Bone marrow (tissue), 2 donors: ENCODE data around the gene MECR.

ENCODE experiments used
- DNase-seq, 2 donors: peaks; one replicate each; lab custom pipeline; 2025; lab: John Stamatoyannopoulos, UW

Gene MECR

DNA sequence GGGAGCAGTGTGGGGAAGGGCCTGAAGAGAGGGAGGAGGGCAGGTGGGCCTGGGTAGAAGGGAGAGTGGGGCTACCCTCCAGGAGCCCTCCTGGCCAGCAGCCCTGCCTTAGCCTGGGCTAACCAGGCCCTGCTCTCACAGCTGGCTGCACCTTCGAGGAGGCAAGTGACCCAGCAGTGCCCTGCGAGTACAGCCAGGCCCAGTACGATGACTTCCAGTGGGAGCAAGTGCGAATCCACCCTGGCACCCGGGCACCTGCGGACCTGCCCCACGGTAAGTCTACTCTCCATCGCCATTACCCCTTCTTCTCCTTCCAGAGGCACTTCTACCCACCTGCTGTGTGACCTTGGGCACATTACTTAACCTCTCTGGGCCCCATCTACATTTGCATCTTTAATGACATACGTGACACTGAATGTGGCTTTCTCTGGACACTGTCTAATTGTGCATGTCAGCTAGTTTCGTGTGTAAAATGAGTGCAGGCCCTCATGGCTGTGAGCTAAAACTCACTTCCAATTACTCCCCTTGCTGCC lies 24.5 kb upstream of the MECR start:
- no peak for DNase-seq

- DNase-seq, result no peak
Observed at GRCh38 chr1:29254346-29254745, 23.6 kb upstream of the MECR start.

DNA sequence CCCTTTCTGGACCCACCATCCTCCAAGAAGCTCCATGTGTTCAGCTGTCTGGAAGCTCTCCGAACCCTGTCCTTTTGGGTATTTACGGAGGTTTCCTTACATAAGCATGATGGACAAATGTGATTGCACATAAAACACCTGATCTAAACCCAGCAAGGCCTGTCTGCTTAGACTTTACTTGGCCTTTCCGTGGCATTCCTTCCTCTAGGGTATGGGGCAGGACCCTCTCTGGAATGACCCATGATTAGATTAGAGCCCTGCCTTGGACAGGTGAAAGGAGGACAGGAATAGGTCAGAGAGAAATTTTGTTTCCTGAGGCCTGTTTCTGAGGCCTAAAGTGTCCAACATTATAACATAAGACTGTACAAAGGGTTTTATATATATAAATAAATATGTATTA lies 22.4 kb upstream of the MECR start:
- no peak for DNase-seq

- no peak for DNase-seq
Observed at GRCh38 chr1:29251164-29252124, 20.7 kb upstream of the MECR start.

DNA sequence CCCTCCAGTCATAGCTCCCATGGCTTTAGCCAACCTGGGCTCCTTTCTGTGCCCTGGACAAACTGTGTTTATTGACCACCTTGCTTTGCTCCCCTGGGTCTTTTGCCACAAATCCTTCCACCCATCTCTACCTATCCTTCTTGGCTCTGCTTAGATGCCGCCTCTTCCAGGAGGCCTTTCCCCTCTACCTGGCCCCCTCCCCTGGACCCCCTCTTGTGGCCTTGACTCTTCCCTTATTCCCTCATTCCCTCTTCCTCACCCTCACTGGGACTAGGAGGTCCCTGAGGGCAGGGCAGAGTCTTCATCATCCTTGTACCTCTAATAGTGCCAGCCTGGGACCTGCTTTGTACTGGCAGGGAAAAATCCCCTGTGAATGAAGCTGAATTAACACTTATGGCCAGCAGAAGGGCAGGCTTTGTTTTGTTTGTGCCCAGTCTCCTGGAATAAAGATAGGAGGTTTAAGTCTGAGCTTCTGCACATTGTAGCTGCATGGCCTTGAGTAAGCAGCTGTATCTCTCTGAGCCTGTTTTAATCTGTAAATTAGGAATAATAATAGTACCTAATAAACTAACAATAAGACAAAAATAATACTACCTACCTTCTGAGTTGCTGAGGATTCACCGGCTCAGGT lies 19.3 kb upstream of the MECR start:
- DNase-seq, result no peak

- DNase-seq, result no peak
Observed at GRCh38 chr1:29249170-29249691, 18.5 kb upstream of the MECR start.

- no peak for DNase-seq
Observed at GRCh38 chr1:29248409-29248808, 17.7 kb upstream of the MECR start.

DNA sequence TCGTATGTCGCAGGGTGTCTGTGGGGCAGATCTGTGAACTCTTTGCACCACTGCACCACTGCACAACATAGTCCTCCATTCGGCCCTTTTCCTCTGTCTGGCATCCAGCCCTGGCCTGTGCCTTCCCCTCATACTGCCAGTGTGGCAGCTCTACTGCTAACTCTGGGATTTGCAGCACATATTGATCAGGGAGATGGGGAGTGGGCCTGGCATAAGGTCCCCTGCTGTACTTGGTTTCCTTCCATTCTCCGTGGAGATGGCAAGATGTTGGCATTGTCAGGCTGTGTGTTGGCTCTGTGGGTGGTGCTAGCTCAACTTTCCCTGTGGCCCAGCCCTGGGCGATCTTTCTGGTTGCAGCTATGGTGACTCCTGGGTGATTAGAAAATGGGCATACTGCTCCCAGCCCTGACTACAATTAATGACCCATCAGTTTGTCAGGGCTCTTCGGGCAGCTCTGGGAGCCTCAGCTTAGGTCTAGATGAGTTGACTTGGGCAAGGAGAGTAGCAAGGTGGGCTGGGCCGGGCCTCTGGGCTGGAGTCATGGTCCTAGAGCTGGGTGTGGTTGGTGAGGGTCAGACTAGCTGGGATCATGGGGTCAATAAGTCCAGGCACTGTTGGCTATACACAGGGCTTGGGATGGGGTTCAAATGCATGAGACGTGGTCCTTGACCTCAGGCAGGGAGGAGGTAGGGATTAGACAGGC lies 17.0 kb upstream of the MECR start:
- no peak for DNase-seq

DNA sequence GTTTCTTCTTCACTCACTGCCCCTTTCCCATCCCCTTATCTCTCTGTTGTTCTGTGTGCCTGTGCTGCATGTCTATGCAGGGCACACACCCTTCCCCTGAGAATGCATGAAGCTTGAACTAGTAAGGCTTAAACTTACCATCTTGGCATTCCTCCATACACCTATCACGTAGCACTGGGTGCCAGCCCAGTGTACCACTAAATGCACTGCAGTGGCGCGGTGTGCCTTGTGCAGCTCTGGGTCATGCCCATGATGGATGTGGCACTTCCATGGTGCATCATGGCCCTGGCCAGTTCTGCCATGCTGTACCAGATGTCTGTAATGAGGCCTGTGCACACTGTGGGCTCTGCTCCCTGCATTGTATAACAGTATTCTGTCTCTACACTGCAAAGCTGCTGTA lies 16.3 kb upstream of the MECR start:
- no peak for DNase-seq

DNA sequence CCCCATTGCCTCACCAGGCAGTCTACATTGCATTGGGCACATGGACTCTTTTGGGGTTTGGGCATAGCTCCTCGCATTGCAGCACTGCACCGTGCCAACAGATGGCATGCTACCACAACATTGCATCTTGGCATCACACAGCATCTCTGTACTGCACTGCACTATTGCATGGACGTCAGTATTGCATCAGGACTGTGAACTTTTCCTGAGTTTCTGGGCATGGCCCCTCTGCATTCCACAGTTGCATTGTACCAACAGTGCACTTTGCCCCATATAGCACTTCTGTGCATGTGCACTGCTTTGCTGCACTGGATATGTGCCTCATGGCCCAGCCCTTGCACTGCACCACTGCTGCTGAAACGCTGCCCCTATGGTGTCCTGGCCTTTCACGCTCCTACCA lies 15.1 kb upstream of the MECR start:
- no peak for DNase-seq

DNA sequence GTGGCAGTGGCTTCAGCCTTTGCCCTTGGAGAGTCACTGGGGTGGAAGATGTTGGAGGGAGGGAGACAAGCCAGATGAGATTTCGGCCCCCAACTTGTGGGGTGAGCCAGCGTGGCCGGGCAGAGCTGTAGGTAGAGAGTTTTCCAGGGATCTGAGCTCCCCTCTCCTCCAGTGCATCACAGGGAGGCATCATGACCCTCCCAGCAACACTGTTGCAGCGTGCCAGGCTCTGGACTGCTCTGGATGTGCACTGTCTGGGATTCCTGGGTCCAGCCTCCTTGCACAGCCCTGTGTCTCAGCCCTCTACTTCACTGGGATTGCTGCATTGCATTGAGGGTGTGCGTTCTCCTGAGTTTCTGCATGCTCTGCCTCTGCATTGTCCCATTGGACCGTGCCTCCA lies 14.5 kb upstream of the MECR start:
- no peak for DNase-seq

DNA sequence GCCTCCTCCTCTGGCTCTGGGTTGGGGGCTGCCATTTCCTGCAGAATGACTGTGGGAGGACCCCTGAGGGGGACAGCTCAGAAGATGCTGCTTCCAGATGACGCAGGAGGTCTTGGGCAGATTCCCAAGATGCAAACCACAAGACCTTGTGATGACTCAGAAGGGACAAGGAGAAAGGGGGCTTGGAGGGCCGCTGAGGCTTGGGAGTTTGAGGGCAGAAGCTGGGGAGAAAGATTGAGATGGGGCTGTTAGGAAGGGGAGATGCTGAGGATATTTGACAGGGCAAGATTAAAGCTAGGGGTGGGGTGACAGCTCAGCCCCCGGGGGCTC lies 13.1 kb upstream of the MECR start:
- no peak for DNase-seq

DNA sequence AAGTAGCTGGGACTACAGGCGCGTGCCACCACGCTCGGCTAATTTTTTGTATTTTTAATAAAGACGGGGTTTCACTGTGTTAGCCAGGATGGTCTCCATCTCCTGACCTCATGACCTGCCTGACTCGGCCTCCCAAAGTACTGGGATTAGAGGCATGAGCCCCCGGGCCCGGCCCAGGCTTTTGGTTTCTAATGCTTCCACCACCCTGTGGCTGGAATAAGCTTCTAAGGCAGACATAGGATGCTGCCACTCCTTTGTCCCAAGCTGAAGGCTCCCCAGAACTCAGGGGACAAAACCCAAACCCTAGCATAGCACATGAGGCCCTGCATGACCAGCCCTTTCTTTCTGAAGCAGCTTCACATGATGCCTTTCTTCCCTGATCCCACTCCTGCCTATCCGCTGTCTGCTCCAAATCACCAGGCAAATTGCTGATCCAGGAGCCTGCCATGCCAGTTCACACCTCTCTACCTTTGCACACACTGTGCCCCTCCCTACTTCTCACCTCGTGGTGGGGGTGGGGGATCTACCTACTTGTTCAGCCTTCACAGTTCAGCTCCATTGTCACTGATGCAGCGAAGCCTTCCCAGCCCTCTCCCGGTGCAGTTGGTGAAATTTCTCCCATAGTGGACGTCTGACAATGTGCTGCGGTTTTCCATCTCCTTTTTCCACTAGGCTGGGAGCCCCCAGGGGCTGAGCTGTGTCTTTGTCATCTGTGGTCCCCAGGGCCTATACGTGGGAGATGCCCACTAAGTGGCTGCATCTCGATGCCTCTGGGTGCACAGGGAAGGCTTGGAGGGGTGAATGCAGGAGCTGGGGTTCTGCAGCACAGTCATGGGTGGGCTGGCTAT lies 12.5 kb upstream of the MECR start:
- DNase-seq, result no peak

GRCh38 chr1:29240986-29241385 lies 10.3 kb upstream of the MECR start:
- DNase-seq, result no peak

DNA sequence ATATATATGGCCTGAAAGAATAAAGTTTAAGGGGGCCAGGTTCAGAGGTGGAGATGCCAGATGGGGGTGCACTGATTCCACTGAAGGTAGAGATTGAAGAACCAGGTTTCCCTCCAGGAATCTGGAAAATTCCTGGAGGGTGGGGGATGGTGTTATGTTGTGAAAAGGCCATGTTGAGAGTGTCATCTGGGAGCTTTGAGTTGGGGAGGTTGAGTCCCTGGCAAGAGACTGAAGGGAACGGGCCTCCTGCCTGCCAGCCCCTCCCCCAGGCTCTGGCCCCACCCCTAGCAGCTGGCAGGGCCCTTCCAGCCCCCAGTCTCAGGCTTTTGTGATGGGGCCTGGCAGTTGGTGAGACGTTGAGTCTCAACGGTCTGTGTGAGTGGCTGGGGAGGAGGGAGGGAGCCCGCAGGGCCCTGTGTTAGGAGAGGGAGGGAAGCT lies 9.7 kb upstream of the MECR start:
- no peak for DNase-seq

DNA sequence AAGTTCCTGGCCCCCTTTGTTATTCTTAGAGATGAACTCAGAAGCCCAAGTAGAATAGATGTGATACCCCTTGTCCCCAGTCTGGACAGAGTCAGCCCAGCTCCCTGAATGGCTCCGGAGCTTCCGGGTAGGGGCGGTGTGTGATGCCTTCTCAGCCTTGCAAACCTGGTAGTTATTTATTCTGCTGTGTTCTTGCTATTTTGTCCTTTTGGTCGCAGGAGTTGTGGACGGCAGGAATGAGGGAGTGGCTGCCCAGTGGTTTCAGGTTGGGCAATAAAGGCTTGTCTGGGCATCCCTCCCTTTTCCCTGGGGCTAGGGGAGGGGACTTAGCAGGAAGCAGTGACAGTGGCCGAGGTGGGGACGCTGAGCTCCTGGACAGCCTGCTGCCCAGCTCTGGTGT lies 8.4 kb upstream of the MECR start:
- DNase-seq, result no peak

- DNase-seq, result no peak
Observed at GRCh38 chr1:29238620-29239002, 7.9 kb upstream of the MECR start.

DNA sequence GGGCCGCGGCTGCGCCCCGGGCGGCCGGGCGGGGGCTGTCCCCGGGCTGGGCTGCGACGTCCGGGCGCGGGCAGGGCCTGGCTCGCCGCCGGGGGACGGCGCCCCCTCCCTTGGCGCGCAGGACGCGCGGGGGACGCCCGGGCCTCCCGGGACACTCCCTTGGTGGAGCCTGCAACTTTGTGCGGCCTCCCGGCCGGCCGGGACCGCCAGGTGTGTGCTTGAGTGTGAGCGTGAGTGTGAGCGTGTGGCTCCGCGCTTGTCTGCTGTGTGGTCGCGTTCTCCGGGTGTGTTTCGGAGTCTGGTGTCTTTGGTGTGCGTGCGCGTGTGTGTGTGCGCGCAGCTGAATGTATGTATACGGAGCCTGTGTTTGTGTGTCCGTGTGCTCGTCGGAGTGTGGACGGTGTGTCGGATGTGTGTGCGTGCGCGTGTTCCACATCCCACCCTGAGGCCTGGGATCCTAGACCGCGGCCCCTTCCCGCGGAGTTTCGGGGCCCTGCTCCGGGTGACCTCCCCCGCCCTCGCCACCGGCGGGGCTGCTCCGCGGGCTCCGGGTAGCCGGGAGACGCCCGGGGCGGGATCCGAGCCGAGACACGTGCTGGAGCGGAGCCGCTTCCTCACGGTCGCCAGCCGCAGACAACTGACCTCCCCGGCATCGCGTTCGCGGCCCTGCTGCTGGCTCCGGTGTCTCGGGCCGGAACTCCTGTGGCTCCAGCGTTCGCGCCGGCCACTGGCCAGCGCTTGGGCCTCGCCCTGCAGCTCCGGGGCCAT lies 7.3 kb upstream of the MECR start:
- DNase-seq, result peak in 1 of 2 donors; percentile 27

GRCh38 chr1:29237129-29237821 lies 6.5 kb upstream of the MECR start:
- DNase-seq, result no peak

GRCh38 chr1:29236712-29237128 lies 6.0 kb upstream of the MECR start:
- no peak for DNase-seq
